ENCODE data around the gene JMJD1C. TPM values are rescaled to one million over a fixed set of nuclear protein-coding genes. Genes with fewer than 3 reads are reported as not detected.
"Not testable (repeated sequence)": the region's sequence is repeated elsewhere in the genome, so short reads cannot be mapped to it uniquely, and the experiment has no call there.

Gene JMJD1C
- total and polyA plus RNA-seq, 9 donors, result 45.4 to 140 (median 78.2) TPM

- no peak for TF ChIP-seq EP300 (IDR thresholded peaks at IDR 0.05)
- no peak for TF ChIP-seq POLR2A (IDR thresholded peaks at IDR 0.05)
- no peak for TF ChIP-seq CTCF (IDR thresholded peaks at IDR 0.05)
- Histone ChIP-seq H3K27me3 (no peaks in the 10 kb centered on the region), H3K4me1 (ENCODE audit: insufficient read depth) (peaks cover 3% of the 10 kb centered on the region), H3K9me3 (no peaks in the 10 kb centered on the region), H3K36me3 (no peaks in the 10 kb centered on the region), H3K4me3 (no peak overlapping the region), H3K27ac (no peak overlapping the region)
- WGBS, 3 donors, result 95 to 100% (median 96%) methylated on average over 2 of the region's 2 CpGs
- no peak for DNase-seq
- intact Hi-C loops (cut with DNase I), result no loop called here
These were observed 29.2 kb upstream of the JMJD1C start for GRCh38 chr10:63494951-63495350.

GRCh38 chr10:63493004-63493403 lies 27.2 kb upstream of the JMJD1C start:
- WGBS, 3 donors, result 91 to 97% (median 96%) methylated on average over 4 of the region's 4 CpGs
- intact Hi-C loops (cut with DNase I), result no loop called here
- no peak for TF ChIP-seq EP300 (IDR thresholded peaks at IDR 0.05)
- TF ChIP-seq CTCF (IDR thresholded peaks at IDR 0.05), result no peak
- TF ChIP-seq POLR2A (IDR thresholded peaks at IDR 0.05), result no peak
- H3K27me3 ChIP-seq, result no peaks in the 10 kb centered on the region
- H3K4me1 ChIP-seq (ENCODE audit: insufficient read depth), result peaks cover 3% of the 10 kb centered on the region
- no peaks in the 10 kb centered on the region for H3K36me3 ChIP-seq
- H3K4me3 ChIP-seq, result no peak overlapping the region
- no peaks in the 10 kb centered on the region for H3K9me3 ChIP-seq
- no peak overlapping the region for H3K27ac ChIP-seq
- DNase-seq, result no peak

DNA sequence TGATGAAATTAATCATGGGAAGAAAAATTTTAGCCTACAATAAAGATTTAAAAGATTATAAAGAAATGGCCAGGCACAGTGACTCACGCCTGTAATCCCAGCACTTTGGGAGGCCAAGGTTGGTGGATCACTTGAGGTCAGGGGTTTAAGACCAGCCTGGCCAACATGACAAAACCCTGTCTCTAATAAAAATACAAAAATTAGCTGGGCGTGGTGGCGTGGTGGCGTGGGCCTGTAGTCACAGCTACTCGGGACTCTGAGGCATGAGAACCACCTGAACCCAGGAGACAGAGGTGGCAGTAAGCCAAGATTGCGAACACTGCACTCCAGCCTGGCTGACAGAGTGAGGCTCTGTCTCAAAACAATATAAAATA lies 26.5 kb upstream of the JMJD1C start:
- H3K9me3 ChIP-seq; H3K4me3 ChIP-seq; H3K27me3 ChIP-seq; H3K4me1 ChIP-seq (ENCODE audit: insufficient read depth); H3K36me3 ChIP-seq; intact Hi-C loops (cut with DNase I): not testable (repeated sequence)
- 68 to 70% (median 69%) methylated on average over 6 of the region's 6 CpGs for WGBS, 3 donors
- peak overlapping the region in 1 of 2 donors; percentile 40 for H3K27ac ChIP-seq
- peak in 2 of 5 donors; percentile 37 to 48 for DNase-seq

DNA sequence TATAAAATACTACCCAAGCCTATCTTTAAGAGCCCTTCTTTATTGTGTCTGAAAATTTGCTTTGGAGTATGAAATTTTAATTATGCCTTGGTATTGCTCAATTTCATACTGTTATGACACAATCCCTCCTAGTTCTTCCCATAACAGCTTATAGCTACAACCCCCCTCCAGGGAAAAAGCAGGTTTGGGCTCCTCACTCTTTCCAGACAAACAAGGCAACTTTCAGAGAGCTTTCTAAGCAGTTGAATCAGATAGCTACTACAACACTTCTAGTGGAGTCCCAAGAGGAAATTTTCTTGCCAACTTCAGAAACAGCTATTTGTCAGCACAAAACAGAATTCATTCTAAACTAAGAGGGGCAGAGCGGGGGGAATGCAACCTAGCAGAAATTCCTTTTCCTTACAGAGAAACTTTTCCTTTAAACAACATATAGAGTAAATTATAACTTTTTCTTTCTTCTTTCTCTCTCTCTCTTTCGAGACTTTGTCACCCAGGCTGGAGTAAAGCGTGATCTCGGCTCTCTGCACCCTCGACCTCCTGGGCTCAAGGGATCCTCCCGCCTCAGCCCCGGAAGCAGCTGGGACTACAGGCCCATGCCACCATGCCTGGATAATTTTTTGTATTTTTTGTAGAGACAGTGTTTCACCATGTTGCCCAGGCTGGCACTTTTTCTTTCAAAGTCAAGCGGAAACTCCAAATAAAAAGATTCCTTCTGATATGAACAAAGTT lies 26.0 kb upstream of the JMJD1C start:
- H3K4me1 ChIP-seq (ENCODE audit: insufficient read depth), result peaks cover 5% of the 10 kb centered on the region
- H3K27ac ChIP-seq, result peak overlapping the region in 1 of 2 donors; percentile 42
- no peak for TF ChIP-seq POLR2A (IDR thresholded peaks at IDR 0.05)
- H3K4me3 ChIP-seq, result no peak overlapping the region
- no peaks in the 10 kb centered on the region for H3K27me3 ChIP-seq
- intact Hi-C loops (cut with DNase I), result no loop called here
- H3K36me3 ChIP-seq, result no peaks in the 10 kb centered on the region
- WGBS, 3 donors, result 51 to 61% (median 55%) methylated on average over 8 of the region's 8 CpGs
- DNase-seq, result peak in 3 of 5 donors; percentile 34 to 72 (median 40)
- H3K9me3 ChIP-seq, result no peaks in the 10 kb centered on the region

- Histone ChIP-seq H3K36me3 (no peaks in the 10 kb centered on the region), H3K4me1 (ENCODE audit: insufficient read depth) (peaks cover 8% of the 10 kb centered on the region), H3K9me3 (no peaks in the 10 kb centered on the region), H3K27me3 (no peaks in the 10 kb centered on the region), H3K27ac (no peak overlapping the region), H3K4me3 (no peak overlapping the region)
- intact Hi-C loops (cut with DNase I), result no loop called here
- TF ChIP-seq EP300 (IDR thresholded peaks at IDR 0.05) (no peak), POLR2A (IDR thresholded peaks at IDR 0.05) (no peak), CTCF (IDR thresholded peaks at IDR 0.05) (no peak)
- no peak for DNase-seq
- WGBS, 3 donors, result 86 to 94% (median 94%) methylated on average over 3 of the region's 3 CpGs
These were observed 24.1 kb upstream of the JMJD1C start for GRCh38 chr10:63489838-63490237.

Measured in ovary (tissue), 9 donors.